ENCODE data around the gene DOCK6.

DOCK6 gene

DNA sequence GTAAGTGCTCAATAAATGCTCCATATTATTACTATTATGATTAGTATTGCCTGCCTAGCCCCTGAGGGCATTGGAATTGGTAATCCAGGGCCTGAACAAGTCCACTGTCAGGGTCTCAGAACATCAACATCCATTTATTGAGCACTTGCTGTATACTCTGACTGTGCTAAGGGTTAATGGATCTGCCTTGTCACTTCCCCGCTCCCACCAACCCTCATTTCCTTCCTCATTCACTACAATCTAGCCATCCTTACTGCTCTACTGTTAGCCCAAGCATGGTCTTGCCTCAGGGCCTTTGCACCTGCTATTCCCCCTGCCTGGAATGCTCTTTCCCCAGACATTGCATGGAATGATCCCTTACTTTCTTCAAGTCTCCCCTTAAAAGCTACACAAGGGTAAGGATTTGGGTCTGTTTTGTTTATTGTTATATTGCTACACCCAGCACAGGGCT, 35.6 kb downstream of the DOCK6 start:
- no peak overlapping the region for H3K9ac ChIP-seq
- peaks cover 0 to 6% (median 3%) of the 10 kb centered on the region in 11 experiments; a peak in 15 of 22 replicates for H3K9me3 ChIP-seq (replicated peaks in 1 of 11)
- no peak overlapping the region for H3K4me3 ChIP-seq
- H3K4me2 ChIP-seq: no peak overlapping the region
- H3K27ac ChIP-seq: no peak overlapping the region
- peaks cover 0 to 4% (median 0%) of the 10 kb centered on the region in 11 experiments; a peak in 1 of 22 replicates for H3K36me3 ChIP-seq
- TF ChIP-seq Cebpa-rat (IDR thresholded peaks at IDR 0.05): no peak
- 0 out of 20 replicates have a peak, but pooled peaks cover 0 to 5% (median 0%) of the 10 kb centered on the region in 10 experiments for H3K4me1 ChIP-seq
- no peaks in the 10 kb centered on the region; a peak in 1 of 22 replicates for H4K20me1 ChIP-seq
- H3K27me3 ChIP-seq: no peaks in the 10 kb centered on the region

DNA sequence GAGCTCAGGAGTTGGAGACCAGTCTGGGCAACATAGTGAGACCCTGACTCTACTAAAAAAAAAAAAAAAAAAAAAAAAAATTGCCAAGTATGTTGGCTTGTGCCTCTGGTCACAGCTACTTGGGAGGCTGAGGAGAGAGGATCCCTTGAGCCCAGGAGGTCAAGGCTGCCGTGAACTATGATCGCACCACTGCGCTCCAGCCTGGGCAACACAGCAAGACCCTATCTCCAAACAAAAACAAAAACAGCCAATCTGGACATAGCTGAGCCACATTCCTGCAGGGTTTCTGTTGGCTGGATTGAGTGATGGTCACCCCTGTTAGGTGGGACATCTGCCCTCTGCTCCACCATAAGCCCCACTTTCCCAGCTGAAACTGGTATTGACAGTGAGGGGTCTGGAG, 36.5 kb downstream of the DOCK6 start:
- Histone ChIP-seq H4K20me1 (no peaks in the 10 kb centered on the region; a peak in 1 of 22 replicates), H3K27me3 (no peaks in the 10 kb centered on the region), H3K27ac (no peak overlapping the region), H3K4me3 (no peak overlapping the region), H3K4me1 (0 out of 20 replicates have a peak, but pooled peaks cover 0 to 5% (median 0%) of the 10 kb centered on the region in 10 experiments), H3K4me2 (no peak overlapping the region), H3K36me3 (peaks cover 0 to 8% (median 0%) of the 10 kb centered on the region in 11 experiments; a peak in 1 of 22 replicates), H3K9ac (no peak overlapping the region), H3K9me3 (replicated peaks in 1 of 11) (peaks cover 5 to 15% (median 12%) of the 10 kb centered on the region in 11 experiments)
- TF ChIP-seq Cebpa-rat (IDR thresholded peaks at IDR 0.05): no peak

DNA sequence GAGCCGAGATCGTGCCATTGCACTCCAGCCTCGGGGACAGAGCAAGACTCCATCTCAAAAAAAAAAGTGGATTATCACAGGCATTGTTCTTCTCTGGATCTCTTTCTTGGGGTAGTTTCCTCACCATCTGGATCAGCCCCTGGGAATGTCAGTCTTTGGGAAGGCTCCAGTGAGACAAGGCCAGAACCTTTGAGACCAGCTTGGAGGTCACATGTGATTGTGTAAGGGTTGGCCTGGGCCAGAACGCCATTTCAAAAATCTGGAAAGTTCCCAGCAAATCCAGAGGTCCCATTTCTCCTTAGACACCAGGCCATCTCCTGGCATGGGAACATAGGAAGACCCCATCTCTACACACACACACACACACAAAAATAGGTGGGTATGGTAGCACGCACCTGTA, 37.2 kb downstream of the DOCK6 start:
- H3K9me3 ChIP-seq (replicated peaks in 1 of 11): peaks cover 5 to 21% (median 16%) of the 10 kb centered on the region in 11 experiments
- no peaks in the 10 kb centered on the region for H3K27me3 ChIP-seq
- H3K27ac ChIP-seq: no peak overlapping the region
- peaks cover 0 to 8% (median 0%) of the 10 kb centered on the region in 11 experiments; a peak in 1 of 22 replicates for H3K36me3 ChIP-seq
- H3K4me2 ChIP-seq: no peak overlapping the region
- H4K20me1 ChIP-seq: no peaks in the 10 kb centered on the region; a peak in 1 of 22 replicates
- H3K9ac ChIP-seq: no peak overlapping the region
- no peak for TF ChIP-seq Cebpa-rat (IDR thresholded peaks at IDR 0.05)
- no peak overlapping the region for H3K4me3 ChIP-seq
- 0 out of 20 replicates have a peak, but pooled peaks cover 0 to 5% (median 0%) of the 10 kb centered on the region in 10 experiments for H3K4me1 ChIP-seq

DNA sequence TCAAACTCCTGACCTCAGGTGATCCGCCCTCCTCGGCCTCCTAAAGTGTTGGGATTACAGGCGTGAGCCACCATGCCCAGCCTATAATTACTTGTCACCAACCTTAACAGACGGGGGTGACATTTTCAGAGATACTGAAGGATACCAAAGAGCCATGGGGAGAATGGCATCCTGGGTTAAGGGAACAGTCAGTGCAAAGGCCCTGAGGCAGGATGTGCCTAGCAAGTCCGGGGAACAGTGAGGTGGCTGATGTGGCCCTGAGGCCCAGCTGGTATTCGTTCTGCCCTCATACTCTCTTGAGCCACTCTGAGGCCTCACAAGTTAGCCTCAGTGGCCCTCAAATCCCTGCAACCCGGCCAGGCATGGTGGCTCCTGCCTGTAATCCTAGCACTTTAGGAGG, 37.9 kb downstream of the DOCK6 start:
- H3K4me1 ChIP-seq: 0 out of 20 replicates have a peak, but pooled peaks cover 0 to 5% (median 0%) of the 10 kb centered on the region in 10 experiments
- peaks cover 0 to 8% (median 0%) of the 10 kb centered on the region in 11 experiments; a peak in 1 of 22 replicates for H3K36me3 ChIP-seq
- H3K4me3 ChIP-seq: no peak overlapping the region
- H3K4me2 ChIP-seq: no peak overlapping the region
- TF ChIP-seq Cebpa-rat (IDR thresholded peaks at IDR 0.05): no peak
- H4K20me1 ChIP-seq: no peaks in the 10 kb centered on the region; a peak in 1 of 22 replicates
- H3K27me3 ChIP-seq: no peaks in the 10 kb centered on the region
- H3K9ac ChIP-seq: no peak overlapping the region
- H3K9me3 ChIP-seq (replicated peaks in 1 of 11): peaks cover 5 to 22% (median 16%) of the 10 kb centered on the region in 11 experiments
- no peak overlapping the region for H3K27ac ChIP-seq

DNA sequence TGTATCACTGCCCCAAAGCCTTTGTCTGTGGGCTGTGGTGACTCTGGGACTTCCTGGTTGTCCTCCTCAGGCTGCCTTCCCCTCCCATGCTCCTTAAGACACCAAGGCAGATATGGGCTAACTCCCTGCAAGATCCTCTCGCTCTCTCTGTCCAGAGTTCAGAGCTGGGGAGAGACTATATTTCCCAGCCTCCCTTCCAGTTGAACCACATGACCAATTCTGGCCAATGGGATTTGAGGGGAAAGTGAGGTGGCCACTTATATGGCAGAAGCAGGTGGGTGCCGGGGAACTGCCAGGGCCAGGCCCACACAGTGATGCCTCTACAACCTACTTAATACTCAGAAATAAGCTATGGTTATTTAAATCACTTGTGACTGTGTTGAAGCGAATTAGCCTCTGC, 39.1 kb downstream of the DOCK6 start:
- Histone ChIP-seq H3K36me3 (peaks cover 0 to 8% (median 0%) of the 10 kb centered on the region in 11 experiments; a peak in 1 of 22 replicates), H3K4me2 (no peak overlapping the region), H3K4me3 (no peak overlapping the region), H3K9ac (no peak overlapping the region), H3K4me1 (0 out of 20 replicates have a peak, but pooled peaks cover 0 to 5% (median 0%) of the 10 kb centered on the region in 10 experiments), H3K27ac (no peak overlapping the region), H3K27me3 (no peaks in the 10 kb centered on the region), H3K9me3 (replicated peaks in 1 of 11) (peaks cover 5 to 22% (median 16%) of the 10 kb centered on the region in 11 experiments), H4K20me1 (no peaks in the 10 kb centered on the region)
- TF ChIP-seq Cebpa-rat (IDR thresholded peaks at IDR 0.05): no peak

DNA sequence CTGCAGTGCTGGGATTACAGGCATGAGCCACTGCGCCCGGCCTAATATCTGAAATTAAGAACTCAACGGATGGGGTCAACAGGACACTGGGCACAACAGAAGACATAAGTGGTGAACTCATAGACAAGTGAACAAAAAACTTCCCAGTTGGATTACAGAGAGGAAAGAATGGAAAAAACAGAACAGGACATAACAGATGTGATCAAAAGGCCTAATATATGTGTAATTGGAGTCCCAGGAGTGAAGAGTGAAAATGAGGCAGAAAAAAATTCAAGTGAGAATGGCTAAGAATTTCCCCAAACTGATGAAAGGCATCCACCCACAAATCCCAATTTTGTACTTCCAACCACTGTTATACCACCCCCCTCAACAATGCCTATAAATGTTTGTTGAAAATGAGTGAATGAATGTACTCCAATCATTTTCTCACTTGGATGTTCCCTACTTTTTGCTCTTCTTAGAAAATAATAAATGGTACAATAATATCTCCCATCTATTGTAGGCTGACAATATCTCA, 41.2 kb downstream of the DOCK6 start:
- no peak for TF ChIP-seq Cebpa-rat (IDR thresholded peaks at IDR 0.05)
- no peak overlapping the region for H3K27ac ChIP-seq
- no peaks in the 10 kb centered on the region for H3K27me3 ChIP-seq
- H4K20me1 ChIP-seq: no peaks in the 10 kb centered on the region
- peaks cover 0 to 8% (median 0%) of the 10 kb centered on the region in 11 experiments; a peak in 1 of 22 replicates for H3K36me3 ChIP-seq
- no peak overlapping the region for H3K9ac ChIP-seq
- no peak overlapping the region for H3K4me2 ChIP-seq
- H3K9me3 ChIP-seq (replicated peaks in 1 of 11): peaks cover 5 to 24% (median 16%) of the 10 kb centered on the region in 11 experiments
- no peak overlapping the region for H3K4me3 ChIP-seq
- H3K4me1 ChIP-seq: no peaks in the 10 kb centered on the region

DNA sequence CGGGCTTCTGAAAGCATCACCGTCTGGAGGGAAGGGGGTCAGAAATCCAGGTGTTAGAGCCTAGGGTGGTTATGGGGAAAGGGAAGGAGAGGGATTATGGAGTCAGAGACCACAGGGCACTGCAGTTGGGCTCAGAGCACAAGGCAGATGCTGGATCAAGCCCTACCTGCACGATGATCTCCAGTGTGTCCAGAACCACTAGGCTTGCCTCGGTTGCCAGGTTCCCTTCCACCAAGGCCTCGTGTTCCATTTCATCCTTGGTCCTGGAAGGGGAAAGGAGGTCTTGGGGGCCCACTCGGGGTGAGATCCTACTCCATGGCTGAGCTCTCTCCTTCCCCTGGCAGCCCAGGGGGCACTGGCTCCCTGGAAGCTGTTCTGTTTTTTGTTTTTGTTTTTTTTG, 47.9 kb downstream of the DOCK6 start:
- Histone ChIP-seq H3K36me3 (no peaks in the 10 kb centered on the region), H3K9me3 (replicated peaks in 1 of 11) (0 out of 22 replicates have a peak, but pooled peaks cover 0 to 3% (median 0%) of the 10 kb centered on the region in 11 experiments), H3K4me1 (no peaks in the 10 kb centered on the region), H3K4me2 (no peak overlapping the region), H3K27ac (no peak overlapping the region), H3K9ac (no peak overlapping the region), H3K27me3 (no peaks in the 10 kb centered on the region), H3K4me3 (no peak overlapping the region), H4K20me1 (peaks cover 0 to 13% (median 0%) of the 10 kb centered on the region in 11 experiments; a peak in 3 of 22 replicates)
- no peak for TF ChIP-seq Cebpa-rat (IDR thresholded peaks at IDR 0.05)

DNA sequence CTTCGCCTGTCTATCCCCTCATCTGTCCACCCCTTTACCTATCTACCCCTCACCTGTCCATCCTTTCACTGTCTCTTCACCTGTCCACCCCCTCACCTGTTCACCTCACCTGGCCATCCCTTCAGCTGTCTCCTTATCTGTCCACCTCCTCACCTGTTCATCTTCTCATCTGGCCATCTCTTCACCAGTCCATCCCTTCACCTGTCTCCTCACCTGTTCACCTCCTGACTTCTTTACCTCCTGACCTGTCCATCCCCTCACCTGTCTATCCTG, 51.7 kb downstream of the DOCK6 start:
- Histone ChIP-seq H3K9ac (no peak overlapping the region), H3K4me2 (no peak overlapping the region), H3K27ac (no peak overlapping the region), H3K4me1 (peaks cover 0 to 13% (median 7%) of the 10 kb centered on the region in 10 experiments; a peak in 14 of 20 replicates), H3K4me3 (no peak overlapping the region), H3K27me3 (peaks cover 0 to 14% (median 0%) of the 10 kb centered on the region in 11 experiments; a peak in 5 of 22 replicates), H3K36me3 (no peaks in the 10 kb centered on the region), H4K20me1 (peaks cover 0 to 29% (median 4%) of the 10 kb centered on the region in 11 experiments; a peak in 6 of 22 replicates), H3K9me3 (replicated peaks in 1 of 11) (no peaks in the 10 kb centered on the region)
- no peak for TF ChIP-seq Cebpa-rat (IDR thresholded peaks at IDR 0.05)

DNA sequence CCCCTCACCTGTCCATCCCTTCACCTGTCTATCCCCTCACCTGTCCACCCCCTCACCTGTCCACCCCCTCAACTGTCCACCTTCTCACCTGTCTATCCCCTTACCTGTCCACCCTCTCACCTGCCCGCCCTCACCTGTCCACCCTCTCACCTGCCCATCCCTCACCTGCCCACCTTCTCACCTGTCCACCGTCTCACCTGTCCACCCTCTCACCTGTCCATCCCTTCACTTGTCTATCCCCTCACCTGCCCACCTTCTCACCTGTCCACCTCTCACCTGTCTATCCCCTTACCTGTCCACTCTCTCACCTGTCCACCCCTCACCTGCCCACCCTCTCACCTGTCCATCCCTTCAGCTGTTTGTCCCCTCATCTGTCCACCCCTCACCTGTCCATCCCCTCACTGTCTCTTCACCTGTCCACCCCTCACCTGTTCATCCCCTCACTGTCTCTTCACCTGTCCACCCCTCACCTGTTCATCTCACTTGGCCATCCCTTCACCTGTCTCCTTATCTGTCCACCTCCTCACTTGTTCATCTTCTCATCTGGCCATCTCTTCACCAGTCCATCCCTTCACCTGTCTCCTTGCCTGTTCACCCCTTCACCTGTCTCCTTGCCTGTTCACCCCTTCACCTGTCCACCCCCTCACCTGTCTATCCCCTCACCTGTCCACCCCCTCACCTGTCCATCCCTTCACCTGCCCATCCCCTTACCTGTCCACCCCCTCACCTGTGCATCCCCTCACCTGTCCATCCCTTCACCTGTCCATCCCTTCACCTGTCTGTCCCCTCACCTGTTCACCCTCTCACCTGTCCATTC, 52.3 kb downstream of the DOCK6 start:
- Histone ChIP-seq H4K20me1 (peaks cover 0 to 29% (median 4%) of the 10 kb centered on the region in 11 experiments; a peak in 6 of 22 replicates), H3K27ac (no peak overlapping the region), H3K36me3 (no peaks in the 10 kb centered on the region), H3K4me2 (no peak overlapping the region), H3K4me3 (no peak overlapping the region), H3K9ac (no peak overlapping the region), H3K9me3 (replicated peaks in 1 of 11) (no peaks in the 10 kb centered on the region), H3K27me3 (peaks cover 0 to 14% (median 0%) of the 10 kb centered on the region in 11 experiments; a peak in 5 of 22 replicates), H3K4me1 (peaks cover 0 to 19% (median 12%) of the 10 kb centered on the region in 10 experiments; a peak in 18 of 20 replicates)
- no peak for TF ChIP-seq Cebpa-rat (IDR thresholded peaks at IDR 0.05)
